GM10248 (cell line): ENCODE results near the gene HLA-DRA.

Source experiments
- CTCF ChIA-PET: fragments of 300-600 bp; sonication (Branson Sonifier 250); formaldehyde crosslinking; extraction: SDS; loops from one replicate; lab custom pipeline; 2021; ENCODE audit warnings: antibody characterized with exemption; lab: Yijun Ruan, JAX
- POLR2A ChIA-PET: fragments of 350-650 bp; sonication (Branson Sonifier 250); formaldehyde crosslinking; extraction: SDS; loops from one replicate; lab custom pipeline; 2020; ENCODE audit warnings: antibody characterized with exemption; lab: Yijun Ruan, JAX
- DNase-seq: peaks from one replicate; pipeline ENCODE4 v3.0.0; 2012; ENCODE audit errors: extremely low spot score
- CTCF ChIP-seq: IDR thresholded peaks from 2 replicates; pipeline ENCODE4 v1.5.1; 2012; ENCODE audit warnings: mild to moderate bottlenecking, low read depth; ENCODE audit errors: extremely low read depth, missing control alignments, control extremely low read depth

The HLA-DRA gene

GRCh38 chr6:32445321-32445854 is 5.7 kb downstream of the HLA-DRA start:
- POLR2A ChIA-PET: no interaction called here

GRCh38 chr6:32447932-32448331 is 8.2 kb downstream of the HLA-DRA start:
- no peak for DNase-seq
- no peak for TF ChIP-seq CTCF
- CTCF ChIA-PET: interaction anchor here (0.8 to 2.8 kb wide), 2 partner anchors 12 to 346 kb away, joined by 3 to 13 read pairs; no protein-coding TSS in a partner anchor
- POLR2A ChIA-PET: interaction anchor here (1.0 kb wide), 1 partner anchor 194 kb away, joined by 3 read pairs; no protein-coding TSS in a partner anchor

More at GRCh38 chr6:32445321-32445854, 5.7 kb downstream of the HLA-DRA start:
- TF ChIP-seq CTCF: no peak
- CTCF ChIA-PET: interaction anchor here (1.3 to 2.8 kb wide), 5 partner anchors 10 to 255 kb away, joined by 3 to 13 read pairs (median 7); no protein-coding TSS in a partner anchor
- no peak for DNase-seq

GRCh38 chr6:32449088-32449736 is 9.5 kb downstream of the HLA-DRA start:
- DNase-seq: no peak
- TF ChIP-seq CTCF: no peak
- ChIA-PET CTCF (interaction anchor here (1.3 kb wide), 1 partner anchor 251 kb away, joined by 3 read pairs; no protein-coding TSS in a partner anchor), POLR2A (no interaction called here)

- ChIA-PET CTCF (no interaction called here), POLR2A (no interaction called here)
- DNase-seq: no peak
- TF ChIP-seq CTCF: no peak
Observed at GRCh38 chr6:32457054-32457453, 17.4 kb downstream of the HLA-DRA start.

GRCh38 chr6:32459781-32460424 is 20.2 kb downstream of the HLA-DRA start:
- POLR2A ChIA-PET: no interaction called here
- no peak for TF ChIP-seq CTCF
- DNase-seq: no peak
- CTCF ChIA-PET: interaction anchor here (0.7 to 2.2 kb wide), 10 partner anchors 9 to 240 kb away, joined by 3 to 13 read pairs (median 3); no protein-coding TSS in a partner anchor

GRCh38 chr6:32460528-32460927 is 20.8 kb downstream of the HLA-DRA start:
- peak; percentile 35 for TF ChIP-seq CTCF
- POLR2A ChIA-PET: no interaction called here
- DNase-seq: no peak
- CTCF ChIA-PET: interaction anchor here (0.7 to 2.2 kb wide), 10 partner anchors 10 to 240 kb away, joined by 3 to 13 read pairs (median 3); no protein-coding TSS in a partner anchor
